ENCODE data around the gene RAB7A. TPM values are rescaled to one million over a fixed set of nuclear protein-coding genes. Genes with fewer than 3 reads are reported as not detected.
A peak's percentile ranks its signal among the peaks of the same experiment; 100 is the strongest.

Gene RAB7A
- total and polyA plus RNA-seq, 10 of the 15 experiments (the other 5 are each of a cell fraction or from before 2014, with no cell fraction given), result 40.3 to 212 (median 160) TPM

DNA sequence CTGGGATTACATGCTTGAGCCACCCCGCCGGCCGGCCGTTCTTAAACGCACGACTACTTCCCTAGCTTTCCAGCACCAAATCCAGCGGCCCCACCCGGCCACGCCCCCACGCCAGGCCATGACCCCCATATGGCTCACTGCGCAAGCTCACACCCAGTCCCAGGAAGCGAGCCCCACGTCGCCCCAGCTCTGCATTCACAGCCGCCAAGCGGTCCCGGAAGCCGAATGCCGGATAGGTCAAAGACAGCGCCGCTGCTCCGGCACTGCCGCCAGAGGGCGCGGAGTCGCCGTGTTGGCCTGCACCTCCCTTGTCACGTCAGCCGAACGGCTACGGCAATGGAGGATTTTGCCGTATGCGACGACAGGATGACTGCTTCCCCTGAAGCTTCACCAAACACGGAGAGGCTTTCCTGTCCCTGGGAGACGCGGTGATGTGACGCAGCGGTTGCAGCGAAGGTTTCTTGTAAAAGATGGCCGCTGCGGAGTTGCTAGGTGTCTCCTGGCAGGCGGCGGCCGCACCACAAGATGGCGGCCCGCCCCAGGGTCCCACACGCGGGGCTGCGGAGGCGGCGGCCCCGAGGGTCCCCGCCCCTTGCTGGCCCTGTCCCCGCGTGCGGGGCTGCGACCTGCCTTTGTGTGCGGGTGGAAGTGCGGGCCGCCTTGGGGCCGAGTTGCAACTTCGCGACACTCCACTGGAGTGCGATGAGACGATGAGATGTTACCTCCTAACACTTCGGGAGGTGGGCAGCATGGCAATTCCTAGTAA is 45.2 kb upstream of the RAB7A start (continued):
- no peak for TF ChIP-seq SUZ12 (IDR thresholded peaks at IDR 0.05; ENCODE audit: unreplicated experiment)
- TF ChIP-seq NFYB (IDR thresholded peaks at IDR 0.05; ENCODE audit: insufficient read depth, low read depth, low read length), result no peak
- TF ChIP-seq, protein P1, sequence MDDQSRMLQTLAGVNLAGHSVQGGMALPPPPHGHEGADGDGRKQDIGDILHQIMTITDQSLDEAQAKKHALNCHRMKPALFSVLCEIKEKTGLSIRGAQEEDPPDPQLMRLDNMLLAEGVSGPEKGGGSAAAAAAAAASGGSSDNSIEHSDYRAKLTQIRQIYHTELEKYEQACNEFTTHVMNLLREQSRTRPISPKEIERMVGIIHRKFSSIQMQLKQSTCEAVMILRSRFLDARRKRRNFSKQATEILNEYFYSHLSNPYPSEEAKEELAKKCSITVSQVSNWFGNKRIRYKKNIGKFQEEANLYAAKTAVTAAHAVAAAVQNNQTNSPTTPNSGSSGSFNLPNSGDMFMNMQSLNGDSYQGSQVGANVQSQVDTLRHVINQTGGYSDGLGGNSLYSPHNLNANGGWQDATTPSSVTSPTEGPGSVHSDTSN (IDR thresholded peaks at IDR 0.05; ENCODE audit: insufficient replicate concordance, low read depth, low read length), result peak; percentile 9
- peak; percentile 93 for TF ChIP-seq POLR2AphosphoS5 (IDR thresholded peaks at IDR 0.05; ENCODE audit: low read length)
- TF ChIP-seq, protein P2, sequence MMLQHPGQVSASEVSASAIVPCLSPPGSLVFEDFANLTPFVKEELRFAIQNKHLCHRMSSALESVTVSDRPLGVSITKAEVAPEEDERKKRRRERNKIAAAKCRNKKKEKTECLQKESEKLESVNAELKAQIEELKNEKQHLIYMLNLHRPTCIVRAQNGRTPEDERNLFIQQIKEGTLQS (IDR thresholded peaks at IDR 0.05; ENCODE audit: borderline replicate concordance, extremely low read depth, low read depth, low read length), result 0 out of 2 replicates have a peak, but pooled peaks have one; percentile 11
- peak; percentile 84 for TF ChIP-seq NR2C1 (IDR thresholded peaks at IDR 0.05)
- no peak for TF ChIP-seq SUPT20H (IDR thresholded peaks at IDR 0.05; ENCODE audit: borderline replicate concordance, control insufficient read depth, low read depth, low read length)
- peak; percentile 45; the same call in 1 of the 2 replicates for TF ChIP-seq IRF4 (IDR thresholded peaks at IDR 0.05; ENCODE audit: low read depth, low read length)
- peak; percentile 11; the same call in 1 of the 2 replicates for TF ChIP-seq JUND (IDR thresholded peaks at IDR 0.05; ENCODE audit: low read depth, low read length)
- no peak for TF ChIP-seq RAD51 (IDR thresholded peaks at IDR 0.05)
- TF ChIP-seq, protein P3, sequence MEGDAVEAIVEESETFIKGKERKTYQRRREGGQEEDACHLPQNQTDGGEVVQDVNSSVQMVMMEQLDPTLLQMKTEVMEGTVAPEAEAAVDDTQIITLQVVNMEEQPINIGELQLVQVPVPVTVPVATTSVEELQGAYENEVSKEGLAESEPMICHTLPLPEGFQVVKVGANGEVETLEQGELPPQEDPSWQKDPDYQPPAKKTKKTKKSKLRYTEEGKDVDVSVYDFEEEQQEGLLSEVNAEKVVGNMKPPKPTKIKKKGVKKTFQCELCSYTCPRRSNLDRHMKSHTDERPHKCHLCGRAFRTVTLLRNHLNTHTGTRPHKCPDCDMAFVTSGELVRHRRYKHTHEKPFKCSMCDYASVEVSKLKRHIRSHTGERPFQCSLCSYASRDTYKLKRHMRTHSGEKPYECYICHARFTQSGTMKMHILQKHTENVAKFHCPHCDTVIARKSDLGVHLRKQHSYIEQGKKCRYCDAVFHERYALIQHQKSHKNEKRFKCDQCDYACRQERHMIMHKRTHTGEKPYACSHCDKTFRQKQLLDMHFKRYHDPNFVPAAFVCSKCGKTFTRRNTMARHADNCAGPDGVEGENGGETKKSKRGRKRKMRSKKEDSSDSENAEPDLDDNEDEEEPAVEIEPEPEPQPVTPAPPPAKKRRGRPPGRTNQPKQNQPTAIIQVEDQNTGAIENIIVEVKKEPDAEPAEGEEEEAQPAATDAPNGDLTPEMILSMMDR (IDR thresholded peaks at IDR 0.05 in 2 of 3, conservative IDR thresholded peaks at IDR 0.05 in 1 of 3; ENCODE audit: control insufficient read depth in 2 of 3, extremely low read depth in 1 of 3, insufficient read depth in 1 of 3, low read depth in 3 of 3, low read length in 3 of 3), result peak; percentile 96 to 99 (median 98)
- TF ChIP-seq ZZZ3 (IDR thresholded peaks at IDR 0.05; ENCODE audit: control insufficient read depth, insufficient read length, low read depth), result no peak
- peak; percentile 53 for TF ChIP-seq MEF2B (IDR thresholded peaks at IDR 0.05; ENCODE audit: partially characterized antibody, poor library complexity, severe bottlenecking)
- TF ChIP-seq, protein P4, sequence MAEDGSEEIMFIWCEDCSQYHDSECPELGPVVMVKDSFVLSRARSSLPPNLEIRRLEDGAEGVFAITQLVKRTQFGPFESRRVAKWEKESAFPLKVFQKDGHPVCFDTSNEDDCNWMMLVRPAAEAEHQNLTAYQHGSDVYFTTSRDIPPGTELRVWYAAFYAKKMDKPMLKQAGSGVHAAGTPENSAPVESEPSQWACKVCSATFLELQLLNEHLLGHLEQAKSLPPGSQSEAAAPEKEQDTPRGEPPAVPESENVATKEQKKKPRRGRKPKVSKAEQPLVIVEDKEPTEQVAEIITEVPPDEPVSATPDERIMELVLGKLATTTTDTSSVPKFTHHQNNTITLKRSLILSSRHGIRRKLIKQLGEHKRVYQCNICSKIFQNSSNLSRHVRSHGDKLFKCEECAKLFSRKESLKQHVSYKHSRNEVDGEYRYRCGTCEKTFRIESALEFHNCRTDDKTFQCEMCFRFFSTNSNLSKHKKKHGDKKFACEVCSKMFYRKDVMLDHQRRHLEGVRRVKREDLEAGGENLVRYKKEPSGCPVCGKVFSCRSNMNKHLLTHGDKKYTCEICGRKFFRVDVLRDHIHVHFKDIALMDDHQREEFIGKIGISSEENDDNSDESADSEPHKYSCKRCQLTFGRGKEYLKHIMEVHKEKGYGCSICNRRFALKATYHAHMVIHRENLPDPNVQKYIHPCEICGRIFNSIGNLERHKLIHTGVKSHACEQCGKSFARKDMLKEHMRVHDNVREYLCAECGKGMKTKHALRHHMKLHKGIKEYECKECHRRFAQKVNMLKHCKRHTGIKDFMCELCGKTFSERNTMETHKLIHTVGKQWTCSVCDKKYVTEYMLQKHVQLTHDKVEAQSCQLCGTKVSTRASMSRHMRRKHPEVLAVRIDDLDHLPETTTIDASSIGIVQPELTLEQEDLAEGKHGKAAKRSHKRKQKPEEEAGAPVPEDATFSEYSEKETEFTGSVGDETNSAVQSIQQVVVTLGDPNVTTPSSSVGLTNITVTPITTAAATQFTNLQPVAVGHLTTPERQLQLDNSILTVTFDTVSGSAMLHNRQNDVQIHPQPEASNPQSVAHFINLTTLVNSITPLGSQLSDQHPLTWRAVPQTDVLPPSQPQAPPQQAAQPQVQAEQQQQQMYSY (CRISPR knock-in tag; IDR thresholded peaks at IDR 0.05), result no peak
- no peak for TF ChIP-seq RCOR1 (conservative IDR thresholded peaks at IDR 0.05; ENCODE audit: low read depth, low read length)
- TF ChIP-seq POU2F2 (IDR thresholded peaks at IDR 0.05; ENCODE audit: borderline replicate concordance, low read depth, low read length), result peak; percentile 59; the same call in 1 of the 3 replicates
- TF ChIP-seq BMI1 (IDR thresholded peaks at IDR 0.05; ENCODE audit: borderline replicate concordance), result no peak
- peak; percentile 98 for TF ChIP-seq SMARCA5 (IDR thresholded peaks at IDR 0.05)
- TF ChIP-seq SPI1 (IDR thresholded peaks at IDR 0.05; ENCODE audit: borderline replicate concordance, insufficient read depth, low read depth, low read length), result no peak

Data from GM12878 (cell line).